HEK293 (cell line): ENCODE data around the gene SCRN1.

Experiments used
- BCL11B ChIP-seq: fragments of 450-650 bp; formaldehyde crosslinking; IDR thresholded peaks from 2 replicates; pipeline ENCODE4 v1.5.1; 2016; ENCODE audit warnings: low read depth, missing biosample characterization, missing genetic modification characterization
- CTCF ChIP-seq: fragments of 450-650 bp; formaldehyde crosslinking; IDR thresholded peaks from 2 replicates; pipeline ENCODE4 v1.5.1; 2016; ENCODE audit warnings: missing biosample characterization, missing genetic modification characterization
- KLF1 ChIP-seq: fragments of 450-650 bp; formaldehyde crosslinking; IDR thresholded peaks from 2 replicates; pipeline ENCODE4 v1.5.1; 2016; ENCODE audit warnings: missing biosample characterization, missing genetic modification characterization
- PRDM6 ChIP-seq: fragments of 450-650 bp; formaldehyde crosslinking; IDR thresholded peaks from 2 replicates; pipeline ENCODE4 v1.5.1; 2017; ENCODE audit warnings: missing biosample characterization, missing genetic modification characterization
- ZBTB10 ChIP-seq: fragments of 450-650 bp; formaldehyde crosslinking; IDR thresholded peaks from 2 replicates; pipeline ENCODE4 v1.5.1; 2016; ENCODE audit warnings: missing biosample characterization, missing genetic modification characterization
- ZNF133 ChIP-seq: fragments of 450-650 bp; formaldehyde crosslinking; IDR thresholded peaks from 2 replicates; pipeline ENCODE4 v1.5.1; 2016; ENCODE audit warnings: missing biosample characterization, missing genetic modification characterization
- ZNF362 ChIP-seq: fragments of 450-650 bp; formaldehyde crosslinking; IDR thresholded peaks from 2 replicates; pipeline ENCODE4 v1.5.1; 2016; ENCODE audit warnings: missing biosample characterization, missing genetic modification characterization

GRCh38 chr7:29871787-29872398 is 117.7 kb downstream of the SCRN1 start:
- TF ChIP-seq ZNF133 (tag by site-specific recombination) (no peak), ZBTB10 (no peak), KLF1 (tag by site-specific recombination) (no peak), CTCF (tag by site-specific recombination) (no peak), PRDM6 (no peak), ZNF362 (no peak), BCL11B (tag by site-specific recombination) (no peak)
